H9 (cell line): ENCODE measurements around the gene PGM1. TPM values are rescaled to one million over a fixed set of nuclear protein-coding genes. Genes with fewer than 3 reads are reported as not detected.

Experiments used
- DNase-seq: peaks from one replicate; pipeline ENCODE4 v3.0.0-alpha.2; 2017
- H2AFZ ChIP-seq: one replicate; pipeline ENCODE4 v1.6.1; 2013; ENCODE audit warnings: mild to moderate bottlenecking, low read length, control low read depth, moderate library complexity
- H2AK5ac ChIP-seq: 2 replicates; pipeline ENCODE4 v1.6.1; 2013; ENCODE audit warnings: low read length, control low read depth, mixed read lengths; ENCODE audit not compliant: insufficient read length
- H2BK120ac ChIP-seq: one replicate; pipeline ENCODE4 v1.6.1; 2013; ENCODE audit warnings: low read depth, mild to moderate bottlenecking, low read length, control low read depth, inconsistent platforms; ENCODE audit not compliant: poor library complexity, severe bottlenecking
- H2BK12ac ChIP-seq: 2 replicates; pipeline ENCODE4 v1.6.1; 2013; ENCODE audit warnings: low read length, control low read depth, mixed read lengths, low read depth; ENCODE audit not compliant: insufficient read length
- H2BK15ac ChIP-seq: 2 replicates; pipeline ENCODE4 v1.6.1; 2013; ENCODE audit warnings: low read depth, low read length, control low read depth
- H2BK20ac ChIP-seq: one replicate; pipeline ENCODE4 v1.6.1; 2013; ENCODE audit warnings: low read depth, mild to moderate bottlenecking, low read length, control low read depth, inconsistent platforms; ENCODE audit not compliant: poor library complexity, severe bottlenecking
- H2BK5ac ChIP-seq: 2 replicates; pipeline ENCODE4 v1.6.1; 2013; ENCODE audit warnings: low read length, control low read depth, mixed read lengths; ENCODE audit not compliant: insufficient read length
- H3K14ac ChIP-seq: 2 replicates; pipeline ENCODE4 v1.6.1; 2013; ENCODE audit warnings: low read length, control low read depth; ENCODE audit not compliant: insufficient read depth
- H3K18ac ChIP-seq: 2 replicates; pipeline ENCODE4 v1.6.1; 2013; ENCODE audit warnings: low read depth, mild to moderate bottlenecking, mixed read lengths, low read length, control low read depth; ENCODE audit not compliant: insufficient read length
- H3K23ac ChIP-seq: 2 replicates; pipeline ENCODE4 v1.6.1; 2013; ENCODE audit warnings: low read length, control low read depth, mixed read lengths, low read depth; ENCODE audit not compliant: insufficient read length
- H3K23me2 ChIP-seq: 2 replicates; pipeline ENCODE4 v1.6.1; 2013; ENCODE audit warnings: low read depth, mild to moderate bottlenecking, mixed read lengths, low read length, control low read depth; ENCODE audit not compliant: insufficient read length, poor library complexity, severe bottlenecking
- H3K27ac ChIP-seq: 2 replicates; pipeline ENCODE4 v1.5.1; 2013; ENCODE audit warnings: low read length, control low read depth, mixed read lengths, low read depth; ENCODE audit not compliant: insufficient read length
- H3K27me3 ChIP-seq: 2 replicates; pipeline ENCODE4 v1.6.1; 2013; ENCODE audit warnings: low read length, control low read depth, inconsistent platforms; ENCODE audit not compliant: insufficient read depth
- H3K4ac ChIP-seq: 2 replicates; pipeline ENCODE4 v1.6.1; 2013; ENCODE audit warnings: low read depth, mild to moderate bottlenecking, control low read depth, inconsistent platforms, low read length, moderate library complexity
- H3K4me1 ChIP-seq: 2 replicates; pipeline ENCODE4 v1.6.1; 2013; ENCODE audit warnings: low read length, control low read depth, inconsistent platforms; ENCODE audit not compliant: insufficient read depth
- H3K4me2 ChIP-seq: 2 replicates; pipeline ENCODE4 v1.6.1; 2013; ENCODE audit warnings: low read length, control low read depth, mixed read lengths; ENCODE audit not compliant: insufficient read length, insufficient read depth
- H3K56ac ChIP-seq: 2 replicates; pipeline ENCODE4 v1.6.1; 2013; ENCODE audit warnings: low read depth, mild to moderate bottlenecking, mixed read lengths, low read length, control low read depth; ENCODE audit not compliant: insufficient read length
- H3K79me1 ChIP-seq: 2 replicates; pipeline ENCODE4 v1.6.1; 2013; ENCODE audit warnings: low read depth, mild to moderate bottlenecking, moderate library complexity, low read length, control low read depth, inconsistent platforms; ENCODE audit not compliant: insufficient read depth, poor library complexity, severe bottlenecking
- H3K79me2 ChIP-seq: 2 replicates; pipeline ENCODE4 v1.6.1; 2013; ENCODE audit warnings: low read length, control low read depth, inconsistent platforms; ENCODE audit not compliant: insufficient read depth
- H3K9ac ChIP-seq: 2 replicates; pipeline ENCODE4 v1.6.1; 2013; ENCODE audit warnings: low read length, control low read depth, mixed read lengths; ENCODE audit not compliant: insufficient read length; ENCODE audit errors: extremely low read depth
- H3K9me3 ChIP-seq: one replicate; pipeline ENCODE4 v1.6.1; 2013; ENCODE audit warnings: low read depth, low read length, inconsistent platforms; ENCODE audit not compliant: control insufficient read depth
- H3T11ph ChIP-seq: one replicate; pipeline ENCODE4 v1.6.1; 2013; ENCODE audit warnings: mild to moderate bottlenecking, low read length, control low read depth, inconsistent platforms
- H4K20me1 ChIP-seq: one replicate; pipeline ENCODE4 v1.6.1; 2013; ENCODE audit not compliant: control insufficient read depth, insufficient read length, insufficient read depth
- H4K5ac ChIP-seq: 2 replicates; pipeline ENCODE4 v1.6.1; 2013; ENCODE audit warnings: low read depth, mild to moderate bottlenecking, mixed read lengths, low read length, control low read depth; ENCODE audit not compliant: insufficient read length
- H4K8ac ChIP-seq: replicated peaks from 2 replicates; pipeline ENCODE4 v1.6.1; 2013; ENCODE audit warnings: low read length, control low read depth, mixed read lengths, low read depth; ENCODE audit not compliant: insufficient read length
- H4K91ac ChIP-seq: 2 replicates; pipeline ENCODE4 v1.6.1; 2013; ENCODE audit warnings: low read depth, mild to moderate bottlenecking, moderate library complexity, mixed read lengths, low read length, control low read depth; ENCODE audit not compliant: insufficient read length
- H3K27ac Mint-ChIP-seq, 3 experiments: 2 replicates in 2 of 3; 3 replicates in 1 of 3; pipeline ENCODE4 v1.8.0; 2020 to 2021; ENCODE audit warnings: mixed read lengths in 3 of 3, mild to moderate bottlenecking in 1 of 3, moderate library complexity in 1 of 3
- H3K27me3 Mint-ChIP-seq: 2 replicates; pipeline ENCODE4 v1.8.0; 2021; ENCODE audit warnings: low read depth, mild to moderate bottlenecking, moderate library complexity, mixed read lengths
- H3K36me3 Mint-ChIP-seq, 3 experiments: 2 replicates in 2 of 3; 3 replicates in 1 of 3; pipeline ENCODE4 v1.8.0; 2020 to 2021; ENCODE audit warnings: low read depth in 3 of 3, mixed read lengths in 3 of 3; ENCODE audit not compliant: insufficient read depth in 1 of 3
- H3K4me1 Mint-ChIP-seq, 2 experiments: 2 replicates each; pipeline ENCODE4 v1.8.0; 2020; ENCODE audit warnings: mixed read lengths in 2 of 2
- H3K4me3 Mint-ChIP-seq, 2 experiments: 2 replicates in 1 of 2; 3 replicates in 1 of 2; pipeline ENCODE4 v1.8.0; 2020 to 2021; ENCODE audit warnings: mild to moderate bottlenecking in 2 of 2, mixed read lengths in 2 of 2, moderate library complexity in 1 of 2
- H3K9me3 Mint-ChIP-seq, 2 experiments: 2 replicates in 1 of 2; 3 replicates in 1 of 2; pipeline ENCODE4 v1.8.0; 2020; ENCODE audit warnings: mild to moderate bottlenecking in 2 of 2, mixed read lengths in 2 of 2, moderate library complexity in 1 of 2
- CTCF ChIP-seq: fragments of 200-600 bp; sonication (generic); conservative IDR thresholded peaks from 3 replicates; pipeline ENCODE4 v1.8.0; 2021; ENCODE audit warnings: antibody characterized with exemption, mild to moderate bottlenecking
- WGBS: extraction: QIAGEN DNeasy Blood & Tissue Kit; methylation state at CpG from one replicate; pipeline ENCODE4 v1.1.7; 2013; ENCODE audit warnings: missing lambda C conversion rate, low lambda C conversion rate, mixed read lengths; ENCODE audit not compliant: insufficient read length; ENCODE audit errors: extremely low coverage; 5-methylcytosine and 5-hydroxymethylcytosine counted together
- total RNA-seq: library from RNA; stranded (reverse); gene quantifications from 2 replicates; pipeline ENCODE4 v1.2.1, GENCODE V29; 2021

PGM1 gene
- total RNA-seq, 1 experiment from 2014 or later = 56.4 TPM

GRCh38 chr1:63638471-63638870, 45.3 kb downstream of the PGM1 start:
- H3K14ac ChIP-seq = no peak overlapping the region
- H3K27ac Mint-ChIP-seq = no peak overlapping the region
- no peak for DNase-seq
- H2BK12ac ChIP-seq = no peak overlapping the region
- H3T11ph ChIP-seq = no peak overlapping the region
- no peak overlapping the region for H3K27ac ChIP-seq
- H3K23me2 ChIP-seq = no peaks in the 10 kb centered on the region
- no peaks in the 10 kb centered on the region for H3K27me3 Mint-ChIP-seq
- no peak overlapping the region for H3K23ac ChIP-seq
- H4K5ac ChIP-seq = no peak overlapping the region
- no peaks in the 10 kb centered on the region for H3K9me3 ChIP-seq
- H3K18ac ChIP-seq = no peak overlapping the region
- H3K36me3 Mint-ChIP-seq = peaks cover 0 to 10% (median 0%) of the 10 kb centered on the region in 3 experiments; a peak in 3 of 7 replicates
- H3K56ac ChIP-seq = no peak overlapping the region
- H3K4ac ChIP-seq = no peak overlapping the region
- H2BK5ac ChIP-seq = no peak overlapping the region
- no peaks in the 10 kb centered on the region for H4K20me1 ChIP-seq
- H2BK20ac ChIP-seq = no peak overlapping the region
- no peak overlapping the region for H4K91ac ChIP-seq
- H3K4me2 ChIP-seq = no peak overlapping the region
- H3K79me1 ChIP-seq = no peaks in the 10 kb centered on the region
- no peak overlapping the region for H3K9ac ChIP-seq
- H3K9me3 Mint-ChIP-seq = no peaks in the 10 kb centered on the region
- H2BK120ac ChIP-seq = no peak overlapping the region
- no CpG with 5 or more reads among the region's 8 CpGs for WGBS
- no peaks in the 10 kb centered on the region for H3K79me2 ChIP-seq
- no peak overlapping the region for H2AK5ac ChIP-seq
- H3K4me3 Mint-ChIP-seq = no peak overlapping the region
- no peak for TF ChIP-seq CTCF
- H2AFZ ChIP-seq = no peak overlapping the region
- H3K27me3 ChIP-seq = no peaks in the 10 kb centered on the region
- no peaks in the 10 kb centered on the region for H3K4me1 Mint-ChIP-seq
- no peak overlapping the region for H2BK15ac ChIP-seq
- no peaks in the 10 kb centered on the region for H3K4me1 ChIP-seq
- H4K8ac ChIP-seq = no peak overlapping the region
